Measurements from ENCODE around the gene FAM227A.

The FAM227A gene

GRCh38 chr22:38656256-38657044 lies at the start of gene FAM227A, which contains the start of gene CBY1:
Gene FAM227A (minus strand): TSS chr22:38656392. CDS start chr22:38650168, 6,224 bp downstream.
Gene CBY1 (plus strand): TSS chr22:38656638. CDS start chr22:38668055, 11,417 bp downstream.
- peak; percentile 86 to 87 for DNase-seq

- peak; percentile 100 for DNase-seq
These were observed 49.3 kb upstream of the FAM227A start, which contains the start of gene GTPBP1 for GRCh38 chr22:38705235-38706100. Gene GTPBP1 (plus strand): TSS chr22:38705944. CDS start chr22:38705956, 12 bp downstream.

- no peak for DNase-seq
These were observed 48.6 kb upstream of the FAM227A start for GRCh38 chr22:38704654-38705234.

- peak; percentile 97 to 98 for DNase-seq
These were observed 44.8 kb upstream of the FAM227A start, which contains the start of gene JOSD1 for GRCh38 chr22:38700789-38701628. Gene JOSD1 (minus strand): TSS chr22:38700943. CDS start chr22:38699987, 956 bp downstream.

- DNase-seq, result peak in 1 of 2 donors; percentile 50
These were observed 44.1 kb upstream of the FAM227A start for GRCh38 chr22:38700270-38700788.

- DNase-seq, result no peak
These were observed 43.6 kb upstream of the FAM227A start for GRCh38 chr22:38699784-38700183.

GRCh38 chr22:38699143-38699542 lies 43.0 kb upstream of the FAM227A start:
- DNase-seq, result no peak

- DNase-seq, result no peak
These were observed 42.4 kb upstream of the FAM227A start for GRCh38 chr22:38698407-38699094.

- no peak for DNase-seq
These were observed 41.4 kb upstream of the FAM227A start for GRCh38 chr22:38697425-38698089.

GRCh38 chr22:38696606-38697424 lies 40.6 kb upstream of the FAM227A start:
- DNase-seq, result peak; percentile 38 to 45

- DNase-seq, result no peak
These were observed 38.7 kb upstream of the FAM227A start for GRCh38 chr22:38694940-38695339.

GRCh38 chr22:38694049-38694448 lies 37.9 kb upstream of the FAM227A start:
- DNase-seq, result no peak

GRCh38 chr22:38689651-38690050 lies 33.5 kb upstream of the FAM227A start:
- no peak for DNase-seq

GRCh38 chr22:38685761-38686160 lies 29.6 kb upstream of the FAM227A start:
- no peak for DNase-seq

GRCh38 chr22:38684895-38685294 lies 28.7 kb upstream of the FAM227A start:
- DNase-seq, result no peak

- DNase-seq, result peak; percentile 87
These were observed 25.6 kb upstream of the FAM227A start, which contains the start of gene TOMM22 for GRCh38 chr22:38681582-38682335. Gene TOMM22 (plus strand): TSS chr22:38681957. CDS start chr22:38681979, 22 bp downstream.

GRCh38 chr22:38675833-38676232 lies 19.6 kb upstream of the FAM227A start:
- DNase-seq, result no peak

- no peak for DNase-seq
These were observed 18.7 kb upstream of the FAM227A start for GRCh38 chr22:38674888-38675287.

Data from CD4-positive, alpha-beta T cell treated with Interleukin-4 for 1 hour (primary cell).